ENCODE data around the gene R3HCC1L.

GRCh38 chr10:98135222-98135899, 904 bp downstream of the R3HCC1L start:
- no peak for TF ChIP-seq CTCF (IDR thresholded peaks at IDR 0.05)
- TF ChIP-seq POLR2AphosphoS5 (IDR thresholded peaks at IDR 0.05) = no peak
- TF ChIP-seq EP300 (IDR thresholded peaks at IDR 0.05) = no peak
